ENCODE measurements around the gene ADARB2. TPM values are rescaled to one million over a fixed set of nuclear protein-coding genes. Genes with fewer than 3 reads are reported as not detected.

Gene ADARB2
- total and polyA plus RNA-seq, 2 experiments from 2014 or later: 2.0 to 5.0 TPM

DNA sequence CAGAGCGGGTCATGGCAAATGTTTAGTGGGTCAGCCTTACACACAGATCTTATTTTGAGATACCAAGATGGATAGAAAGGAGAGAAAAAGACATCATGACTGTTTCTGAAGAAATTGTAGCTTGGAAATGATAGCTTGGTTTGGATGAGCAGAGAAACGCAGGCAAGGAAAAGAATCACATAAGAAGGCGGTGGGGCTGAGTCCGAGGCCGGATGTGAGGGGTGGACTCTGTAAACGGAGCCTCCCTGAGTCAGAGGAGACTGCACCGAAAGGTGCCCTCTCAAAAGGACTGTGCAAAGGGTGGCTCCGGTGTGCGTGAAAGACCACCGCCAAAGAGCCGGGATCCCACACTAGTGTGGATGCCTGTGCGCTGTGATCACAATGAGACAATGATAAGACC is 53.7 kb downstream of the ADARB2 start:
- Histone ChIP-seq H3K79me2 (replicated peaks; ENCODE audit: insufficient read depth) (no peaks in the 10 kb centered on the region), H3K4me2 (no peak overlapping the region), H2AFZ (no peak overlapping the region), H3K36me3 (ENCODE audit: insufficient read depth) (no peaks in the 10 kb centered on the region), H3F3A (replicated peaks; ENCODE audit: low read depth) (no peaks in the 10 kb centered on the region), H3K27me3 (ENCODE audit: insufficient read depth) (no peaks in the 10 kb centered on the region), H3K4me3 (no peak overlapping the region), H4K20me1 (replicated peaks; ENCODE audit: insufficient read depth) (no peaks in the 10 kb centered on the region), H3K4me1 (ENCODE audit: insufficient read depth) (no peaks in the 10 kb centered on the region), H3K27ac (ENCODE audit: low read depth) (no peak overlapping the region), H3K9me2 (ENCODE audit: insufficient read depth) (no peaks in the 10 kb centered on the region)
- Mint-ChIP-seq H3K9me3 (peaks cover 3% of the 10 kb centered on the region), H3K27me3 (ENCODE audit: insufficient read depth, low read depth, poor library complexity) (peaks cover 2% of the 10 kb centered on the region), H3K36me3 (ENCODE audit: low read depth) (no peaks in the 10 kb centered on the region; the same call in 2 of the 3 replicates), H3K27ac (no peak overlapping the region), H3K4me1 (peaks cover 25% of the 10 kb centered on the region), H3K4me3 (no peak overlapping the region)
- TF ChIP-seq NANOG (IDR thresholded peaks at IDR 0.05; ENCODE audit: borderline replicate concordance) (no peak), JUNB (IDR thresholded peaks at IDR 0.05; ENCODE audit: unreplicated experiment) (no peak), CREB1 (CRISPR knock-in tag; IDR thresholded peaks at IDR 0.05; ENCODE audit: low read depth) (no peak), EZH2phosphoT487 (IDR thresholded peaks at IDR 0.05; ENCODE audit: unreplicated experiment) (no peak), POLR2AphosphoS5 (IDR thresholded peaks at IDR 0.05; ENCODE audit: low read depth) (no peak), ZNF331 (CRISPR knock-in tag; IDR thresholded peaks at IDR 0.05; ENCODE audit: low read depth) (no peak)
- TF ChIP-seq, protein P1, sequence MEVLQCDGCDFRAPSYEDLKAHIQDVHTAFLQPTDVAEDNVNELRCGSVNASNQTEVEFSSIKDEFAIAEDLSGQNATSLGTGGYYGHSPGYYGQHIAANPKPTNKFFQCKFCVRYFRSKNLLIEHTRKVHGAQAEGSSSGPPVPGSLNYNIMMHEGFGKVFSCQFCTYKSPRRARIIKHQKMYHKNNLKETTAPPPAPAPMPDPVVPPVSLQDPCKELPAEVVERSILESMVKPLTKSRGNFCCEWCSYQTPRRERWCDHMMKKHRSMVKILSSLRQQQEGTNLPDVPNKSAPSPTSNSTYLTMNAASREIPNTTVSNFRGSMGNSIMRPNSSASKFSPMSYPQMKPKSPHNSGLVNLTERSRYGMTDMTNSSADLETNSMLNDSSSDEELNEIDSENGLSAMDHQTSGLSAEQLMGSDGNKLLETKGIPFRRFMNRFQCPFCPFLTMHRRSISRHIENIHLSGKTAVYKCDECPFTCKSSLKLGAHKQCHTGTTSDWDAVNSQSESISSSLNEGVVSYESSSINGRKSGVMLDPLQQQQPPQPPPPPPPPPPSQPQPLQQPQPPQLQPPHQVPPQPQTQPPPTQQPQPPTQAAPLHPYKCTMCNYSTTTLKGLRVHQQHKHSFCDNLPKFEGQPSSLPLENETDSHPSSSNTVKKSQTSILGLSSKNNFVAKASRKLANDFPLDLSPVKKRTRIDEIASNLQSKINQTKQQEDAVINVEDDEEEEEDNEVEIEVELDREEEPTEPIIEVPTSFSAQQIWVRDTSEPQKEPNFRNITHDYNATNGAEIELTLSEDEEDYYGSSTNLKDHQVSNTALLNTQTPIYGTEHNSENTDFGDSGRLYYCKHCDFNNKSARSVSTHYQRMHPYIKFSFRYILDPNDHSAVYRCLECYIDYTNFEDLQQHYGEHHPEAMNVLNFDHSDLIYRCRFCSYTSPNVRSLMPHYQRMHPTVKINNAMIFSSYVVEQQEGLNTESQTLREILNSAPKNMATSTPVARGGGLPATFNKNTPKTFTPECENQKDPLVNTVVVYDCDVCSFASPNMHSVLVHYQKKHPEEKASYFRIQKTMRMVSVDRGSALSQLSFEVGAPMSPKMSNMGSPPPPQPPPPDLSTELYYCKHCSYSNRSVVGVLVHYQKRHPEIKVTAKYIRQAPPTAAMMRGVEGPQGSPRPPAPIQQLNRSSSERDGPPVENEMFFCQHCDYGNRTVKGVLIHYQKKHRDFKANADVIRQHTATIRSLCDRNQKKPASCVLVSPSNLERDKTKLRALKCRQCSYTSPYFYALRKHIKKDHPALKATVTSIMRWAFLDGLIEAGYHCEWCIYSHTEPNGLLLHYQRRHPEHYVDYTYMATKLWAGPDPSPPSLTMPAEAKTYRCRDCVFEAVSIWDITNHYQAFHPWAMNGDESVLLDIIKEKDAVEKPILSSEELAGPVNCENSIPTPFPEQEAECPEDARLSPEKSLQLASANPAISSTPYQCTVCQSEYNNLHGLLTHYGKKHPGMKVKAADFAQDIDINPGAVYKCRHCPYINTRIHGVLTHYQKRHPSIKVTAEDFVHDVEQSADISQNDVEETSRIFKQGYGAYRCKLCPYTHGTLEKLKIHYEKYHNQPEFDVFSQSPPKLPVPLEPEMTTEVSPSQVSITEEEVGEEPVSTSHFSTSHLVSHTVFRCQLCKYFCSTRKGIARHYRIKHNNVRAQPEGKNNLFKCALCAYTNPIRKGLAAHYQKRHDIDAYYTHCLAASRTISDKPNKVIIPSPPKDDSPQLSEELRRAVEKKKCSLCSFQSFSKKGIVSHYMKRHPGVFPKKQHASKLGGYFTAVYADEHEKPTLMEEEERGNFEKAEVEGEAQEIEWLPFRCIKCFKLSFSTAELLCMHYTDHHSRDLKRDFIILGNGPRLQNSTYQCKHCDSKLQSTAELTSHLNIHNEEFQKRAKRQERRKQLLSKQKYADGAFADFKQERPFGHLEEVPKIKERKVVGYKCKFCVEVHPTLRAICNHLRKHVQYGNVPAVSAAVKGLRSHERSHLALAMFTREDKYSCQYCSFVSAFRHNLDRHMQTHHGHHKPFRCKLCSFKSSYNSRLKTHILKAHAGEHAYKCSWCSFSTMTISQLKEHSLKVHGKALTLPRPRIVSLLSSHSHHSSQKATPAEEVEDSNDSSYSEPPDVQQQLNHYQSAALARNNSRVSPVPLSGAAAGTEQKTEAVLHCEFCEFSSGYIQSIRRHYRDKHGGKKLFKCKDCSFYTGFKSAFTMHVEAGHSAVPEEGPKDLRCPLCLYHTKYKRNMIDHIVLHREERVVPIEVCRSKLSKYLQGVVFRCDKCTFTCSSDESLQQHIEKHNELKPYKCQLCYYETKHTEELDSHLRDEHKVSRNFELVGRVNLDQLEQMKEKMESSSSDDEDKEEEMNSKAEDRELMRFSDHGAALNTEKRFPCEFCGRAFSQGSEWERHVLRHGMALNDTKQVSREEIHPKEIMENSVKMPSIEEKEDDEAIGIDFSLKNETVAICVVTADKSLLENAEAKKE (CRISPR knock-in tag; IDR thresholded peaks at IDR 0.05): no peak
- TF ChIP-seq, protein P2, sequence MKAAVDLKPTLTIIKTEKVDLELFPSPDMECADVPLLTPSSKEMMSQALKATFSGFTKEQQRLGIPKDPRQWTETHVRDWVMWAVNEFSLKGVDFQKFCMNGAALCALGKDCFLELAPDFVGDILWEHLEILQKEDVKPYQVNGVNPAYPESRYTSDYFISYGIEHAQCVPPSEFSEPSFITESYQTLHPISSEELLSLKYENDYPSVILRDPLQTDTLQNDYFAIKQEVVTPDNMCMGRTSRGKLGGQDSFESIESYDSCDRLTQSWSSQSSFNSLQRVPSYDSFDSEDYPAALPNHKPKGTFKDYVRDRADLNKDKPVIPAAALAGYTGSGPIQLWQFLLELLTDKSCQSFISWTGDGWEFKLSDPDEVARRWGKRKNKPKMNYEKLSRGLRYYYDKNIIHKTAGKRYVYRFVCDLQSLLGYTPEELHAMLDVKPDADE (IDR thresholded peaks at IDR 0.05): no peak
- TF ChIP-seq, protein P3, sequence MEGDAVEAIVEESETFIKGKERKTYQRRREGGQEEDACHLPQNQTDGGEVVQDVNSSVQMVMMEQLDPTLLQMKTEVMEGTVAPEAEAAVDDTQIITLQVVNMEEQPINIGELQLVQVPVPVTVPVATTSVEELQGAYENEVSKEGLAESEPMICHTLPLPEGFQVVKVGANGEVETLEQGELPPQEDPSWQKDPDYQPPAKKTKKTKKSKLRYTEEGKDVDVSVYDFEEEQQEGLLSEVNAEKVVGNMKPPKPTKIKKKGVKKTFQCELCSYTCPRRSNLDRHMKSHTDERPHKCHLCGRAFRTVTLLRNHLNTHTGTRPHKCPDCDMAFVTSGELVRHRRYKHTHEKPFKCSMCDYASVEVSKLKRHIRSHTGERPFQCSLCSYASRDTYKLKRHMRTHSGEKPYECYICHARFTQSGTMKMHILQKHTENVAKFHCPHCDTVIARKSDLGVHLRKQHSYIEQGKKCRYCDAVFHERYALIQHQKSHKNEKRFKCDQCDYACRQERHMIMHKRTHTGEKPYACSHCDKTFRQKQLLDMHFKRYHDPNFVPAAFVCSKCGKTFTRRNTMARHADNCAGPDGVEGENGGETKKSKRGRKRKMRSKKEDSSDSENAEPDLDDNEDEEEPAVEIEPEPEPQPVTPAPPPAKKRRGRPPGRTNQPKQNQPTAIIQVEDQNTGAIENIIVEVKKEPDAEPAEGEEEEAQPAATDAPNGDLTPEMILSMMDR (conservative IDR thresholded peaks at IDR 0.05; ENCODE audit: low read depth in 2 of 2): no peak
- TF ChIP-seq, protein P4, sequence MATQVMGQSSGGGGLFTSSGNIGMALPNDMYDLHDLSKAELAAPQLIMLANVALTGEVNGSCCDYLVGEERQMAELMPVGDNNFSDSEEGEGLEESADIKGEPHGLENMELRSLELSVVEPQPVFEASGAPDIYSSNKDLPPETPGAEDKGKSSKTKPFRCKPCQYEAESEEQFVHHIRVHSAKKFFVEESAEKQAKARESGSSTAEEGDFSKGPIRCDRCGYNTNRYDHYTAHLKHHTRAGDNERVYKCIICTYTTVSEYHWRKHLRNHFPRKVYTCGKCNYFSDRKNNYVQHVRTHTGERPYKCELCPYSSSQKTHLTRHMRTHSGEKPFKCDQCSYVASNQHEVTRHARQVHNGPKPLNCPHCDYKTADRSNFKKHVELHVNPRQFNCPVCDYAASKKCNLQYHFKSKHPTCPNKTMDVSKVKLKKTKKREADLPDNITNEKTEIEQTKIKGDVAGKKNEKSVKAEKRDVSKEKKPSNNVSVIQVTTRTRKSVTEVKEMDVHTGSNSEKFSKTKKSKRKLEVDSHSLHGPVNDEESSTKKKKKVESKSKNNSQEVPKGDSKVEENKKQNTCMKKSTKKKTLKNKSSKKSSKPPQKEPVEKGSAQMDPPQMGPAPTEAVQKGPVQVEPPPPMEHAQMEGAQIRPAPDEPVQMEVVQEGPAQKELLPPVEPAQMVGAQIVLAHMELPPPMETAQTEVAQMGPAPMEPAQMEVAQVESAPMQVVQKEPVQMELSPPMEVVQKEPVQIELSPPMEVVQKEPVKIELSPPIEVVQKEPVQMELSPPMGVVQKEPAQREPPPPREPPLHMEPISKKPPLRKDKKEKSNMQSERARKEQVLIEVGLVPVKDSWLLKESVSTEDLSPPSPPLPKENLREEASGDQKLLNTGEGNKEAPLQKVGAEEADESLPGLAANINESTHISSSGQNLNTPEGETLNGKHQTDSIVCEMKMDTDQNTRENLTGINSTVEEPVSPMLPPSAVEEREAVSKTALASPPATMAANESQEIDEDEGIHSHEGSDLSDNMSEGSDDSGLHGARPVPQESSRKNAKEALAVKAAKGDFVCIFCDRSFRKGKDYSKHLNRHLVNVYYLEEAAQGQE (IDR thresholded peaks at IDR 0.05; ENCODE audit: unreplicated experiment): no peak
- ATAC-seq (no peak), DNase-seq (ENCODE audit: low spot score) (no peak)
